NCI-H1417 treated with DMSO at 0.1 percent for 48 hours (cell line): ENCODE measurements around the gene EVI5L.

Source experiments
- DNase-seq: peaks from one replicate; lab custom pipeline; 2025; lab: John Stamatoyannopoulos, UW

EVI5L gene

GRCh38 chr19:7912697-7913564 lies 82.9 kb downstream of the EVI5L start:
- DNase-seq = no peak

GRCh38 chr19:7913652-7914051 lies 83.6 kb downstream of the EVI5L start:
- no peak for DNase-seq

DNA sequence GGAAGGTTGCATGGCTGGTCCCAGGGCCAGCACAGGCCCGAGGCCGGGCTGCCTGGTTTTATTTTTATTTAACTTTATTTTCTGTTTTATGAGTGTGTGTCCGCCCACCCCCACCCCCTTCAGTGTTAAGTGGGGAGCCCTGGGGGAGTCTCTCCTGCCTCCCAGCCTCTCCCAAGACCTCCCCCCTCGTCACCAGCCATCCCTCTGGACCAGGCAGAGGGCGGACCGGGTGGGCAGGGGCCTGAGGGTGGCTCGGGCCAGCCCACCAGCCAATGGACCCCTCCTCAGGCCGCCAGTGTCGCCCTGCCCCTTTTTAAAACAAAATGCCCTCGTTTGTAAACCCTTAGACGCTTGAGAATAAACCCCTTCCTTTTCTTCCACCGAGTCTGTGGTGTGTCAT lies 84.1 kb downstream of the EVI5L start:
- DNase-seq = no peak
